D721Med (cell line): ENCODE measurements around the gene AVP.
"Not testable (repeated sequence)": the region's sequence is repeated elsewhere in the genome, so short reads cannot be mapped to it uniquely, and the experiment has no call there.

Source experiments
- DNase-seq: peaks from one replicate; pipeline ENCODE4 v3.0.0; 2011; ENCODE audit warnings: low spot score; ENCODE audit not compliant: insufficient read length
- FAIRE-seq: peaks from 2 replicates; lab custom pipeline; 2011; peaks lifted over from hg19 to GRCh38; lab: Jason Lieb, UNC
- CTCF ChIP-seq: IDR thresholded peaks from 2 replicates; pipeline ENCODE4 v1.5.1; 2012; ENCODE audit warnings: mild to moderate bottlenecking, control low read depth; ENCODE audit not compliant: insufficient read depth; ENCODE audit errors: missing control alignments

The AVP gene

GRCh38 chr20:3124163-3124562 lies 39.6 kb upstream of the AVP start:
- DNase-seq, FAIRE-seq: not testable (repeated sequence)

- DNase-seq: no peak
- no peak for FAIRE-seq
These were observed 39.0 kb upstream of the AVP start for GRCh38 chr20:3123542-3123941.

GRCh38 chr20:3121955-3122610 lies 37.6 kb upstream of the AVP start:
- TF ChIP-seq CTCF: no peak
- DNase-seq (no peak), FAIRE-seq (no peak)

More at GRCh38 chr20:3123542-3123941, 39.0 kb upstream of the AVP start:
- TF ChIP-seq CTCF: no peak

GRCh38 chr20:3121271-3121911 lies 36.9 kb upstream of the AVP start:
- no peak for DNase-seq
- TF ChIP-seq CTCF: no peak
- FAIRE-seq: no peak

GRCh38 chr20:3119044-3119443 lies 34.5 kb upstream of the AVP start:
- FAIRE-seq (no peak), DNase-seq (no peak)
- no peak for TF ChIP-seq CTCF

GRCh38 chr20:3117839-3118379 lies 33.4 kb upstream of the AVP start:
- not testable (repeated sequence) for DNase-seq, FAIRE-seq
- TF ChIP-seq CTCF: peak; percentile 81

GRCh38 chr20:3116341-3116740 lies 31.8 kb upstream of the AVP start:
- TF ChIP-seq CTCF: no peak
- DNase-seq (no peak), FAIRE-seq (no peak)
